HCT116 (cell line): ENCODE measurements around the gene NCKAP5. TPM values are rescaled to one million over a fixed set of nuclear protein-coding genes. Genes with fewer than 3 reads are reported as not detected.

Experiments
- ATAC-seq: fragments of 200-7000 bp; cut with Tn5 transposase; 2 replicates; pipeline ENCODE4 v1.9.1; 2020; ENCODE audit warnings: mild to moderate bottlenecking, moderate library complexity
- BruUV-seq: library from RNA; stranded (reverse); fragments of 400-500 nt; replicated peaks from 2 replicates; lab custom pipeline; 2021; lab: Mats Ljungman, UMichigan
- CTCF ChIA-PET: fragments of 300-600 bp; sonication (Branson Sonifier 250); formaldehyde crosslinking; loops from one replicate; lab custom pipeline; 2021; ENCODE audit warnings: antibody characterized with exemption; lab: Charles Lee
- POLR2A ChIA-PET: fragments of 300-600, 350-600 bp; sonication (Branson Sonifier 250); formaldehyde crosslinking; loops from one replicate; lab custom pipeline; 2021; ENCODE audit warnings: antibody characterized with exemption; lab: Charles Lee
- RAD21 ChIA-PET, 2 experiments: fragments of 300-600 bp; sonication (Branson Sonifier 250); formaldehyde crosslinking; loops; one replicate each; lab custom pipeline; 2023; ENCODE audit warnings: low total read pairs in 2 of 2; ENCODE audit not compliant: uncharacterized antibody in 2 of 2, unreplicated experiment in 2 of 2, low non-redundant PET in 1 of 2; lab: Charles Lee
- DNase-seq: peaks from one replicate; pipeline ENCODE4 v3.0.0-alpha.2; 2010; ENCODE audit warnings: low read depth, low spot score
- H2AFZ ChIP-seq: fragments of 200-600 bp; shearing (Covaris generic), sonication (generic); 2 replicates; pipeline ENCODE4 v1.6.1; 2017; ENCODE audit warnings: low read depth, mixed run types, mixed read lengths, antibody characterized with exemption, low read length; ENCODE audit not compliant: poor library complexity, severe bottlenecking
- H3K27ac ChIP-seq: 2 replicates; pipeline ENCODE4 v1.5.1; 2012; ENCODE audit warnings: low read depth, low read length
- H3K27me3 ChIP-seq: fragments of 200-600 bp; sonication (generic); 2 replicates; pipeline ENCODE4 v1.6.1; 2016; ENCODE audit warnings: mixed run types, low read length, mixed read lengths; ENCODE audit not compliant: insufficient read depth
- H3K36me3 ChIP-seq, 2 experiments: fragments of 200-500 bp in 1 of 2; fragments of 200-600 bp in 1 of 2; sonication (Bioruptor generic) in 1 of 2; sonication (generic) in 1 of 2; 2 replicates each; pipeline versions ENCODE4 v1.5.1 to v1.6.1; 2014 to 2016; ENCODE audit warnings: low read length in 2 of 2, inconsistent platforms in 1 of 2, mixed read lengths in 1 of 2, mixed run types in 1 of 2; ENCODE audit not compliant: insufficient read depth in 2 of 2, control insufficient read depth in 1 of 2
- H3K4me1 ChIP-seq, 2 experiments: fragments of 200-600 bp in 1 of 2; sonication (generic) in 1 of 2; 2 replicates each; pipeline versions ENCODE4 v1.5.1 to v1.6.1; 2012 to 2017; ENCODE audit warnings: low read length in 2 of 2, inconsistent platforms in 1 of 2, mild to moderate bottlenecking in 1 of 2, mixed read lengths in 1 of 2, mixed run types in 1 of 2, moderate library complexity in 1 of 2; ENCODE audit not compliant: insufficient read depth in 2 of 2, control insufficient read depth in 1 of 2
- H3K4me2 ChIP-seq: fragments of 200-600 bp; sonication (generic); 2 replicates; pipeline ENCODE4 v1.6.1; 2017; ENCODE audit warnings: mixed run types, low read length, mixed read lengths
- H3K4me3 ChIP-seq, 2 experiments: fragments of 200-600 bp in 1 of 2; sonication (generic) in 1 of 2; replicated peaks in 1 of 2; 2 replicates each; pipeline ENCODE4 v1.5.1; 2011 to 2016; ENCODE audit warnings: low read length in 2 of 2, control low read depth in 1 of 2, low read depth in 1 of 2, mild to moderate bottlenecking in 1 of 2, mixed read lengths in 1 of 2, mixed run types in 1 of 2
- H3K79me2 ChIP-seq: fragments of 200-600 bp; sonication (generic); 2 replicates; pipeline ENCODE4 v1.6.1; 2017; ENCODE audit warnings: mild to moderate bottlenecking, mixed run types, low read length, moderate library complexity, mixed read lengths; ENCODE audit not compliant: insufficient read depth
- H3K9ac ChIP-seq: fragments of 200-600 bp; sonication (generic); 2 replicates; pipeline ENCODE4 v1.6.1; 2016; ENCODE audit warnings: low read length, mixed read lengths
- H3K9me2 ChIP-seq: fragments of 200-600 bp; sonication (generic), shearing (Covaris generic); 2 replicates; pipeline ENCODE4 v1.6.1; 2017; ENCODE audit warnings: mixed run types, mild to moderate bottlenecking, moderate library complexity; ENCODE audit not compliant: insufficient read depth
- H3K9me3 ChIP-seq, 2 experiments: fragments of 200-500 bp in 1 of 2; fragments of 200-600 bp in 1 of 2; sonication (Bioruptor generic) in 1 of 2; sonication (generic) in 1 of 2; 2 replicates each; pipeline ENCODE4 v1.6.1; 2014 to 2017; ENCODE audit warnings: low read length in 2 of 2, mixed read lengths in 2 of 2, inconsistent platforms in 1 of 2, low read depth in 1 of 2, mild to moderate bottlenecking in 1 of 2, mixed run types in 1 of 2, moderate library complexity in 1 of 2; ENCODE audit not compliant: control insufficient read depth in 1 of 2, insufficient read depth in 1 of 2
- H4K20me1 ChIP-seq: fragments of 200-600 bp; sonication (generic), shearing (Covaris generic); 2 replicates; pipeline ENCODE4 v1.6.1; 2017; ENCODE audit warnings: mixed run types, mild to moderate bottlenecking, moderate library complexity; ENCODE audit not compliant: insufficient read depth
- CEBPB ChIP-seq: IDR thresholded peaks from 2 replicates; pipeline ENCODE4 v1.6.1; 2012; ENCODE audit warnings: low read depth
- EGR1 ChIP-seq: IDR thresholded peaks from 2 replicates; pipeline ENCODE4 v1.6.1; 2012; ENCODE audit warnings: low read depth
- ELF1 ChIP-seq: IDR thresholded peaks from 2 replicates; pipeline ENCODE4 v1.6.1; 2012; ENCODE audit warnings: low read depth, borderline replicate concordance
- FOSL1 ChIP-seq: IDR thresholded peaks from 2 replicates; pipeline ENCODE4 v1.6.1; 2012; ENCODE audit warnings: low read depth
- RAD21 ChIP-seq: IDR thresholded peaks from 2 replicates; pipeline ENCODE4 v1.6.1; 2012; ENCODE audit warnings: low read depth, mild to moderate bottlenecking
- SIN3A ChIP-seq: IDR thresholded peaks from 2 replicates; pipeline ENCODE4 v1.6.1; 2012; ENCODE audit warnings: low read depth
- YY1 ChIP-seq: IDR thresholded peaks from 2 replicates; pipeline ENCODE4 v1.6.1; 2011; ENCODE audit warnings: low read length, low read depth, moderate library complexity, mild to moderate bottlenecking; ENCODE audit not compliant: insufficient replicate concordance; ENCODE audit errors: extremely low read depth
- intact Hi-C: fragments of 100-400 bp; cut with micrococcal nuclease; formaldehyde crosslinking; loops from 2 replicates; pipeline ENCODE4 v1.10.0; 2022
- total RNA-seq: library from RNA; stranded (reverse); gene quantifications from one replicate; pipeline ENCODE4 v1.2.1, GENCODE V29; 2021; ENCODE audit not compliant: unreplicated experiment
- TF ChIP-seq, protein P1 (sequence below): IDR thresholded peaks from 2 replicates; pipeline ENCODE4 v1.6.1; 2012; ENCODE audit warnings: low read depth

Gene NCKAP5
- total RNA-seq, 1 experiment from 2014 or later, result 0.30 TPM

DNA sequence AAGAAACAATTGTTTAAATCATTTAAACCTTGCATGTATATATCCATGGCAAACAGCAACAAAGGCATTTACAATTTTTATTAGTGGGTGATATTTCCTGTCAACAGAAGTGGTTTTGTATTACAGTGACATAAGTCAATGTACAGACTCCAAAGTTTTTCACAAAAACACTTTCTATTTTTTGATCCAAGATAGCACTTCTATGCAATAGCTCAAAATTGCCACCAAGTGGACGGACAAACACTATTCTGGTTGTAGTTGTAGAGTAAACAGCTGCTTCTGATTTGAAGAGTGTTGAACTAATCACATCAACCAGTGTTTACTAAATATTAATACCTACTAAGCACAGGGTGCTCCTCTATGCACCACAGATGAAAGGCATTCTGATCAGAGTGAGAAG, 421.4 kb downstream of the NCKAP5 start (continued):
- TF ChIP-seq, protein P1, sequence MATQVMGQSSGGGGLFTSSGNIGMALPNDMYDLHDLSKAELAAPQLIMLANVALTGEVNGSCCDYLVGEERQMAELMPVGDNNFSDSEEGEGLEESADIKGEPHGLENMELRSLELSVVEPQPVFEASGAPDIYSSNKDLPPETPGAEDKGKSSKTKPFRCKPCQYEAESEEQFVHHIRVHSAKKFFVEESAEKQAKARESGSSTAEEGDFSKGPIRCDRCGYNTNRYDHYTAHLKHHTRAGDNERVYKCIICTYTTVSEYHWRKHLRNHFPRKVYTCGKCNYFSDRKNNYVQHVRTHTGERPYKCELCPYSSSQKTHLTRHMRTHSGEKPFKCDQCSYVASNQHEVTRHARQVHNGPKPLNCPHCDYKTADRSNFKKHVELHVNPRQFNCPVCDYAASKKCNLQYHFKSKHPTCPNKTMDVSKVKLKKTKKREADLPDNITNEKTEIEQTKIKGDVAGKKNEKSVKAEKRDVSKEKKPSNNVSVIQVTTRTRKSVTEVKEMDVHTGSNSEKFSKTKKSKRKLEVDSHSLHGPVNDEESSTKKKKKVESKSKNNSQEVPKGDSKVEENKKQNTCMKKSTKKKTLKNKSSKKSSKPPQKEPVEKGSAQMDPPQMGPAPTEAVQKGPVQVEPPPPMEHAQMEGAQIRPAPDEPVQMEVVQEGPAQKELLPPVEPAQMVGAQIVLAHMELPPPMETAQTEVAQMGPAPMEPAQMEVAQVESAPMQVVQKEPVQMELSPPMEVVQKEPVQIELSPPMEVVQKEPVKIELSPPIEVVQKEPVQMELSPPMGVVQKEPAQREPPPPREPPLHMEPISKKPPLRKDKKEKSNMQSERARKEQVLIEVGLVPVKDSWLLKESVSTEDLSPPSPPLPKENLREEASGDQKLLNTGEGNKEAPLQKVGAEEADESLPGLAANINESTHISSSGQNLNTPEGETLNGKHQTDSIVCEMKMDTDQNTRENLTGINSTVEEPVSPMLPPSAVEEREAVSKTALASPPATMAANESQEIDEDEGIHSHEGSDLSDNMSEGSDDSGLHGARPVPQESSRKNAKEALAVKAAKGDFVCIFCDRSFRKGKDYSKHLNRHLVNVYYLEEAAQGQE, result no peak

DNA sequence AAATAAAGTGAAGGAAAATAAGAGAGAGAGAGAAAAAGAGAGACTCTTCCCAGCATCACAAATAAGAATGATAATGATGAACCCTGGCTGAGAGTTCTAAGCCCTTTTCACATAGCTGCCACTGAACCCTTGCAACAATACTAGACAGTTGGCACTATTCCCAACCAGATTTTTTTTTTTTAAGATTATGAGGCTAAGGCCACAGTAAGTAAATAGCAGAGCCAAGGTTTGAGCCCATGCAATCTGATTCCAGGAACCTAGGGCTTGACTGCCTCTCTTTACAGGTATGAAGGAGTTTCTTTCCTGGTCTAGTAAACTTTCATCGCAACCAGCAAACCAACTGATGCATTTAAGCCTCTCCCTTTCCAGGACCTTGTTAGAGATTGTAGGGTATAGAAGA, 424.6 kb downstream of the NCKAP5 start:
- intact Hi-C loops, result no loop called here
- ChIA-PET RAD21 (no interaction called here), CTCF (no interaction called here), POLR2A (no interaction called here)
- Histone ChIP-seq H3K4me1 (no peaks in the 10 kb centered on the region), H3K4me3 (no peak overlapping the region), H3K4me2 (no peak overlapping the region), H3K79me2 (no peaks in the 10 kb centered on the region), H3K9ac (no peak overlapping the region), H4K20me1 (no peaks in the 10 kb centered on the region), H3K36me3 (no peaks in the 10 kb centered on the region), H3K27ac (no peak overlapping the region), H3K9me3 (no peaks in the 10 kb centered on the region), H2AFZ (no peak overlapping the region), H3K9me2 (no peaks in the 10 kb centered on the region), H3K27me3 (no peaks in the 10 kb centered on the region)
- BruUV-seq, result no TSS peak
- ATAC-seq, result no peak
- DNase-seq, result no peak
- TF ChIP-seq SIN3A (no peak), YY1 (no peak), FOSL1 (no peak), ELF1 (no peak), CEBPB (no peak), EGR1 (no peak), RAD21 (no peak)
